HEK293T (cell line): ENCODE results near the gene PPP2R1B.

Experiments
- PKNOX1 ChIP-seq: fragments of 450-650 bp; IDR thresholded peaks from 2 replicates; pipeline ENCODE4 v1.6.1; 2016
- ZNF384 ChIP-seq: fragments of 450-650 bp; IDR thresholded peaks from 2 replicates; pipeline ENCODE4 v1.6.1; 2016

GRCh38 chr11:111759778-111760407 is 6.3 kb downstream of the PPP2R1B start:
- TF ChIP-seq ZNF384 = no peak
- no peak for TF ChIP-seq PKNOX1
